ENCODE measurements around the gene FAM90A26.
A peak's percentile ranks its signal among the peaks of the same experiment; 100 is the strongest.
"Not testable (repeated sequence)": the region's sequence is repeated elsewhere in the genome, so short reads cannot be mapped to it uniquely, and the experiment has no call there.

The FAM90A26 gene, protein sequence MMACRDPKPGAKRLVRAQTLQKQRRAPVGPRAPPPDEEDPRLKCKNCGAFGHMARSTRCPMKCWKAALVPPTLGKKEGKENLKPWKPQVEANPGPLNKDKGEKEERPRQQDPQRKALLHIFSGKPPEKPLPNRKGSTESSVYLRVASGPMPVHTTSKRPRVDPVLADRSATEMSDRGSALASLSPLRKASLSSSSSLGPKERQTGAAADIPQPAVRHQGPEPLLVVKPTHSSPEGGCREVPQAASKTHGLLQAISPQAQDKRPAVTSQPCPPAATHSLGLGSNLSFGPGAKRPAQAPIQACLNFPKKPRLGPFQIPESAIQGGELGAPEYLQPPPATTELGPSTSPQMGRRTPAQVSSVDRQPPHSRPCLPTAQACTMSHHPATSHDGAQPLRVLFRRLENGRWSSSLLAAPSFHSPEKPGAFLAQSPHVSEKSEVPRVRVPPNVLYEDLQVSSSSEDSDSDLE

GRCh38 chr4:9169791-9170459, at the start of gene FAM90A26:
TSS of gene FAM90A26 (plus strand) at chr4:9170409. CDS start at chr4:9173173, 2,764 bp downstream.
- POLR2A ChIA-PET; DNase-seq (ENCODE audit: extremely low spot score); CTCF ChIA-PET: not testable (repeated sequence)

DNA sequence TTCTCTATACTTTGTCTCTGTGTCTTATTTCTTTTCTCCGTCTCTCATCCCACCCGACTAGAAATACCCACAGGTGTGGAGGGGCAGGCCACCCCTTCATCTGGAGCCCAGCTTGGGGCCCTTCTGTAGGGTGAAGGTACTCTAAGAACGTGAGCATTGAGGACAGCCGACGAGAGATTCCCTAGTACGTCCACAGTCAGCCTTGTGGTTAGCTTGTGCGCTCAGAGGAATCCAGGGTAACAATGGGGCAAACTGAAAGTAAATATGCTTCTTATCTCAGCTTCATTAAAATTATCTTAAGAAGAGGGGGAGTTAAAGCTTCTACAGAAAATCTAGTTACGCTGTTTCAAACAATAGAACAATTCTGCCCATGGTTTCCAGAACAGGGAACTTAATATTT, 47.5 kb upstream of the FAM90A26 start:
- CTCF ChIA-PET; POLR2A ChIA-PET; DNase-seq (ENCODE audit: extremely low spot score): not testable (repeated sequence)

DNA sequence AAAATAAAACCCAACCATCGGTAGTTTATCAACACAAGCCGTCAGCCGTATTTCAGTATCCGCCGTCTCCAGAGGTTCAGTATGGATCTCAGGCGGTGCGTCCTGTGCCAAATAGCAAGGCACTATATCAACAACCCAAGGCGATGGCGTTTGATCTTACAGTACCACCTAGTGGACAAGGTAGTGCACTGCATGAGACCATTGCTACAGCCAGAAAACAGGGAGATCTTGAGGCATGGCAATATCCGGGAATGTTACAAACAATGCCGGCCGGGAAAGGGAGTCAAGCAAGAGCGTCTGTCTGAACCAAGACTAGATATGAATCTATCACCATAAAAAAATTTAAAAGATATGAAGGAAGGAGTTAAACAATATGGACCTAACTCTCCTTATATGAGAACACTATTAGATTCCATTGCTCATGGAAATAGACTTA, 46.6 kb upstream of the FAM90A26 start:
- DNase-seq (ENCODE audit: extremely low spot score); CTCF ChIA-PET; POLR2A ChIA-PET: not testable (repeated sequence)
- peak; percentile 55 for TF ChIP-seq CTCF (IDR thresholded peaks at IDR 0.05; ENCODE audit: control extremely low read depth, extremely low read depth, low read depth, missing control alignments)

GRCh38 chr4:9125601-9126161, 44.5 kb upstream of the FAM90A26 start:
- DNase-seq (ENCODE audit: extremely low spot score); POLR2A ChIA-PET; CTCF ChIA-PET: not testable (repeated sequence)

GRCh38 chr4:9131420-9131819, 38.8 kb upstream of the FAM90A26 start:
- CTCF ChIA-PET, POLR2A ChIA-PET: not testable (repeated sequence)

DNA sequence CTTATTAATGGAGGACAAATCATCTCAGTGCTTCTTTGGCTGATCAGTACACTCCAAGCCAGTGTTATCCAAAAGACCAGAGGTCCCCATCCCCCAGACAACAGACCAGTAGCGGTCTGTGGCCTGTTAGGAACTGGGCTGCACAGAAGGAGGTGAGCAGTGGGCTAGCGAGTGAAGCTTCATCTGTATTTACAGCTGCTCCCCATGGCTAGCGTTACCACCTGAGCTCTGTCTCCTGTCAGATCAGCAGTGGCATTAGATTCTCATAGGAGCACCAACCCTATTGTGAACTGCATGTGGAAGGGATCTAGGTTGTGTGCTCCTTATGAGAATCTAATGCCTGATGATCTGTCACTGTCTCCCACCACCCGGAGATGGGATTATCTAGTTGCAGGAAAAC, 37.4 kb upstream of the FAM90A26 start:
- DNase-seq (ENCODE audit: extremely low spot score); POLR2A ChIA-PET; CTCF ChIA-PET: not testable (repeated sequence)

More at GRCh38 chr4:9131420-9131819, 38.8 kb upstream of the FAM90A26 start:
- not testable (repeated sequence) for DNase-seq (ENCODE audit: extremely low spot score)

DNA sequence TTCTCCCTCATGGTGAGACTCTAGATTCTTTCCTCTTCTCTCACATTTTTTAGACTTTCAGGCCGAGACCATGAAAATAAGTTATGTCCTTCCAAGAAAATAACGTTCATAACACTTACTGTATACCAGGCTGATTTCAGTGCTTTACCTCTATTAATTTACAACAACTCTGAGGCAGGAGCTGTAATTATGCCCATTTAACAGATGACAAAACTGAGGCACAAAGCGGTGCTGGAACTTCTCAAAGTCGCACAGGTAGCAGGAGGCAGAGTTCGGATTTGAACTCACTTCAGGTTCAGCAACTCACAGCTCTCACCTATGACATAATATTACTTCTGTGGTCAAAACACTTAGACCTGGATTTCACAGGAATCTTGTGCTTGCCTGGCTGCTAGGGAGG, 36.2 kb upstream of the FAM90A26 start:
- POLR2A ChIA-PET; DNase-seq (ENCODE audit: extremely low spot score); CTCF ChIA-PET: not testable (repeated sequence)

- POLR2A ChIA-PET; DNase-seq (ENCODE audit: extremely low spot score); CTCF ChIA-PET: not testable (repeated sequence)
These were observed 35.7 kb upstream of the FAM90A26 start for GRCh38 chr4:9134556-9134955.

DNA sequence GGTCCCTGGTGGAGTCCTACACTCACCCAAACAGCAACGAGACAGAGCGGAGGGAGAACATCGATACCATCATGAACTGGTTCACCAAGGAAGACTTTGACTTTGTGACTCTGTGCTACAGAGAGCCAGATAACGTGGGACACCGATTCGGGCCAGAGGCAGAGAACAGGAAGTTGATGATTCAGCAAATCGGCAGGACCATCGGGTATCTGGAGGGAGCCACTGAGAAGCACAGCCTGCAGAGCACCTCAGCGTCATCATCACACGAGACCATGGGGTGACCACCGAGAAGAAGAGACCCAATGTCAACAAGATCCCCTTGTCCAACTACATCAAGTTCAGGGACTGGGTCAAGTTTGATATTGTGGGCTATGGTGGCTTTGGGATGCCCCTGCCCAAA, 29.2 kb upstream of the FAM90A26 start:
- CTCF ChIA-PET; DNase-seq (ENCODE audit: extremely low spot score); POLR2A ChIA-PET: not testable (repeated sequence)

DNA sequence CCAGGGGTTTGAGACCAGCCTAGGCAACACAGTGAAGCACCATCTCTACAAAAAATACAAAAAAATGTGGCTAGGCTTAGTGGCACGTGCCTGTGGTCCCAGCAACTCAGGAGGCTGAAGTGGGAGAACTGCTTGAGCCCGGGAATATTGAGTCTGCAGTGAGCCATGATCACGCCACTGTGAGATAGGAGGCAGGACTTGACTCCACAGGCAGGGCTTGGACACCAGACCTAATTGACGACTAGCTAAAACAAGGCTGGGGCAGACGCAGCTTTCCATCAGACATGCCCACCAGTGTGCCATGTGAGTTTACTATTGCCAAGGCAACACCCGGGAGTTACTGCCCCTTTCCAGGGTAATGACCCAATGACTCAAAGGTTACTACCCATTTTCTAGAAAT, 27.4 kb upstream of the FAM90A26 start:
- CTCF ChIA-PET; DNase-seq (ENCODE audit: extremely low spot score); POLR2A ChIA-PET: not testable (repeated sequence)

GRCh38 chr4:9143421-9144080, 26.7 kb upstream of the FAM90A26 start:
- no peak for DNase-seq (ENCODE audit: extremely low spot score)
- TF ChIP-seq CTCF (IDR thresholded peaks at IDR 0.05; ENCODE audit: control extremely low read depth, extremely low read depth, low read depth, missing control alignments) = no peak
- ChIA-PET POLR2A (no interaction called here), CTCF (no interaction called here)

All from GM10248 (cell line).